ENCODE data around the gene SLC44A3.

- TF ChIP-seq EP300 (IDR thresholded peaks at IDR 0.05) (no peak), POLR2A (IDR thresholded peaks at IDR 0.05) (no peak)
These were observed 11.5 kb downstream of the SLC44A3 start for GRCh38 chr1:94831641-94832040.

Measured in ovary (tissue), 1 donor.